Gastroesophageal sphincter (tissue), 4 donors: Measurements from ENCODE around the gene CCL5. TPM values are rescaled to one million over a fixed set of nuclear protein-coding genes. Genes with fewer than 3 reads are reported as not detected.

Source experiments
- ATAC-seq: fragments of 150-250 bp; one replicate; pipeline ENCODE4 v1.9.1; 2016; ENCODE audit warnings: mild to moderate bottlenecking, moderate library complexity
- H3K27ac ChIP-seq, 4 donors: fragments of 200-600 bp; sonication (generic) in 3 of 4; 1 replicate in 3 of 4; 2 replicates in 1 of 4; pipeline ENCODE4 v1.5.1; 2016 to 2019
- H3K27me3 ChIP-seq: fragments of 200-600 bp; sonication (generic); one replicate; pipeline ENCODE4 v1.5.1; 2019
- H3K36me3 ChIP-seq, 2 donors: fragments of 200-600 bp; sonication (generic); one replicate each; pipeline ENCODE4 v1.5.1; 2019; ENCODE audit warnings: control low read depth in 1 of 2
- H3K4me1 ChIP-seq, 3 donors: fragments of 200-600 bp; sonication (generic); 1 replicate in 2 of 3; 2 replicates in 1 of 3; pipeline ENCODE4 v1.5.1; 2016 to 2019; ENCODE audit warnings: control low read depth in 2 of 3
- H3K4me3 ChIP-seq, 2 donors: fragments of 200-600 bp; sonication (generic); one replicate each; pipeline ENCODE4 v1.5.1; 2019; ENCODE audit warnings: mild to moderate bottlenecking in 1 of 2, moderate library complexity in 1 of 2
- H3K9me3 ChIP-seq, 3 donors: fragments of 200-600 bp; sonication (generic); one replicate each; pipeline ENCODE4 v1.5.1; 2017 to 2019; ENCODE audit warnings: control low read depth in 2 of 3
- CTCF ChIP-seq, 4 experiments: fragments of 200-600 bp in 2 of 4; fragments of 450-650 bp in 2 of 4; sonication (generic) in 1 of 4; IDR thresholded peaks; one replicate each; pipeline ENCODE4 v1.5.1; 2017 to 2019; ENCODE audit warnings: antibody characterized with exemption in 4 of 4, mild to moderate bottlenecking in 2 of 4, moderate library complexity in 2 of 4
- EP300 ChIP-seq: sonication (generic); formaldehyde crosslinking; IDR thresholded peaks from one replicate; pipeline ENCODE4 v1.6.1; 2017; ENCODE audit warnings: antibody characterized with exemption, mild to moderate bottlenecking
- POLR2A ChIP-seq, 2 donors: fragments of 450-650 bp; IDR thresholded peaks; one replicate each; pipeline ENCODE4 v1.6.1; 2017; ENCODE audit warnings: antibody characterized with exemption in 2 of 2, mild to moderate bottlenecking in 2 of 2, moderate library complexity in 1 of 2
- POLR2AphosphoS5 ChIP-seq: sonication (generic); formaldehyde crosslinking; IDR thresholded peaks from one replicate; pipeline ENCODE4 v1.6.1; 2017; ENCODE audit warnings: antibody characterized with exemption
- WGBS, 2 donors: methylation state at CpG; one replicate each; pipeline ENCODE4 v1.1.5; 2018; ENCODE audit warnings: low coverage in 1 of 2; 5-methylcytosine and 5-hydroxymethylcytosine counted together
- total RNA-seq, 4 donors: library from RNA; depleted of rRNA; stranded (reverse); fragments of >200 nt; gene quantifications; one replicate each; pipeline ENCODE4 v1.1.0, GENCODE V29; 2016

Gene CCL5
- total RNA-seq, 4 donors from 2014 or later, result 0.78 to 3.8 (median 2.2) TPM

GRCh38 chr17:35844547-35844946 is 35.6 kb downstream of the CCL5 start:
- ATAC-seq, result no peak
- peaks cover 4 to 100% of the 10 kb centered on the region in 2 donors for H3K36me3 ChIP-seq

GRCh38 chr17:35843698-35844097 is 36.5 kb downstream of the CCL5 start:
- 80 to 90% methylated on average over 2 of the region's 2 CpGs for WGBS, 2 donors
- no peak for ATAC-seq
- Histone ChIP-seq H3K4me1 (no peaks in the 10 kb centered on the region), H3K9me3 (no peaks in the 10 kb centered on the region), H3K36me3 (peaks cover 4 to 100% of the 10 kb centered on the region in 2 donors), H3K4me3 (no peak overlapping the region), H3K27me3 (no peaks in the 10 kb centered on the region), H3K27ac (no peak overlapping the region)
- TF ChIP-seq POLR2A (IDR thresholded peaks at IDR 0.05) (no peak), POLR2AphosphoS5 (no peak), CTCF (IDR thresholded peaks at IDR 0.05) (no peak), EP300 (no peak)

More at GRCh38 chr17:35844547-35844946, 35.6 kb downstream of the CCL5 start:
- no peak overlapping the region for H3K4me3 ChIP-seq
- no peaks in the 10 kb centered on the region for H3K4me1 ChIP-seq
- H3K27me3 ChIP-seq, result no peaks in the 10 kb centered on the region
- H3K27ac ChIP-seq, result no peak overlapping the region
- TF ChIP-seq POLR2A (IDR thresholded peaks at IDR 0.05) (no peak), CTCF (IDR thresholded peaks at IDR 0.05) (no peak), EP300 (no peak), POLR2AphosphoS5 (no peak)
- 89 to 95% methylated on average over 10 to 17 of the region's 19 CpGs for WGBS, 2 donors
- H3K9me3 ChIP-seq, result no peaks in the 10 kb centered on the region

- no peaks in the 10 kb centered on the region for H3K4me1 ChIP-seq
- WGBS, 2 donors, result 90 to 93% methylated on average over 4 to 5 of the region's 5 CpGs
- no peaks in the 10 kb centered on the region for H3K9me3 ChIP-seq
- no peak overlapping the region for H3K27ac ChIP-seq
- peaks cover 4 to 100% of the 10 kb centered on the region in 2 donors for H3K36me3 ChIP-seq
- H3K27me3 ChIP-seq, result no peaks in the 10 kb centered on the region
- no peak overlapping the region for H3K4me3 ChIP-seq
- TF ChIP-seq CTCF (IDR thresholded peaks at IDR 0.05), result no peak
- no peak for TF ChIP-seq POLR2A (IDR thresholded peaks at IDR 0.05)
- TF ChIP-seq POLR2AphosphoS5, result no peak
- no peak for TF ChIP-seq EP300
- ATAC-seq, result no peak
Measured at GRCh38 chr17:35842239-35842638, 37.9 kb downstream of the CCL5 start.

GRCh38 chr17:35841505-35841904 is 38.7 kb downstream of the CCL5 start:
- H3K36me3 ChIP-seq, result peaks cover 4 to 100% of the 10 kb centered on the region in 2 donors
- H3K27ac ChIP-seq, result no peak overlapping the region
- WGBS, 2 donors, result 77 to 100% methylated on average over 2 to 3 of the region's 4 CpGs
- TF ChIP-seq EP300 (no peak), POLR2A (IDR thresholded peaks at IDR 0.05) (no peak), CTCF (IDR thresholded peaks at IDR 0.05) (no peak), POLR2AphosphoS5 (no peak)
- H3K27me3 ChIP-seq, result no peaks in the 10 kb centered on the region
- ATAC-seq, result no peak
- no peaks in the 10 kb centered on the region for H3K4me1 ChIP-seq
- H3K9me3 ChIP-seq, result no peaks in the 10 kb centered on the region
- no peak overlapping the region for H3K4me3 ChIP-seq

- no peak for ATAC-seq
- Histone ChIP-seq H3K9me3 (no peaks in the 10 kb centered on the region), H3K4me1 (no peaks in the 10 kb centered on the region), H3K27ac (no peak overlapping the region), H3K36me3 (peaks cover 7 to 100% of the 10 kb centered on the region in 2 donors), H3K27me3 (no peaks in the 10 kb centered on the region), H3K4me3 (no peak overlapping the region)
- 72 to 81% methylated on average over 3 of the region's 3 CpGs for WGBS, 2 donors
- TF ChIP-seq POLR2AphosphoS5 (no peak), POLR2A (IDR thresholded peaks at IDR 0.05) (no peak), CTCF (IDR thresholded peaks at IDR 0.05) (no peak), EP300 (no peak)
Measured at GRCh38 chr17:35841101-35841500, 39.1 kb downstream of the CCL5 start.
